Cortex of kidney (tissue), 1 donor: Measurements from ENCODE around the gene OTOG.

ENCODE experiments used
- DNase-seq: peaks from one replicate; lab custom pipeline; 2025; lab: John Stamatoyannopoulos, UW

OTOG gene

DNA sequence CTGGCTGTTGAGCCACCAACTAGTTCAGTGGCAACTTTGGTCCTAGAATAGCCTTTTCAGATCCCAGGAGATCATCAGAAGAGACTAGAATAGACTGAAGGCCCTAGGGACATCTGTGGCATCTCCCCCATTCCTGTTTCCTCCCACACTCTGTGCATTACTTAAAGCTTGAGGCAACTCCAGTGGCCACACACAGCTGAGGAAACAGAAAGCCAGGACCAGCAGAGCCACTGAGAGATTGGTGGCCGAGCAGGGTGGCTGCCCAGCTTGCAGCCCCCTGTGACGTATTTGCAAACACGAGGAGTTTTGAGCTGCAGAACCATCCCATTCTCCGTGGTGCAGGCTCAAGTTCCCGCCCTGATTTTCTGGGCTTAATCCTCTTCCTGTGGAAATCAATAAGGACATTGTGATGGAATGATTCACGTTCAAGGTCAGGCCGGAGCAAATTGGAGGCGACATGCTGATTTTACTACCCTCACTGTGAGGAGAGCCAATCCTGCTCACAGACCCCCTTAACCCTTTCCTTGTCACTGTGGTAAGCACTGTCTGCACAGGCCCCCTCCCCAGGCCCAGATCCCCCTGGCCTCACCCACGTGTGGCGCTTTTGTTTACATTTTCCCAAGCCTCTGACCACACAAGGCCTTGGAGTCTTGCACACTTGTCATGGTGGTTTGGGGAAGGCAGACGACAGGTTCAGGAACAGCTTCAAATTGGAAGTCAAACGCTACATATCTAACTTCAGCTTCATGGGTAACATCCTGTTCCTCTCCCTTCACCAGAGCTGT lies 103.3 kb downstream of the OTOG start:
- no peak for DNase-seq

DNA sequence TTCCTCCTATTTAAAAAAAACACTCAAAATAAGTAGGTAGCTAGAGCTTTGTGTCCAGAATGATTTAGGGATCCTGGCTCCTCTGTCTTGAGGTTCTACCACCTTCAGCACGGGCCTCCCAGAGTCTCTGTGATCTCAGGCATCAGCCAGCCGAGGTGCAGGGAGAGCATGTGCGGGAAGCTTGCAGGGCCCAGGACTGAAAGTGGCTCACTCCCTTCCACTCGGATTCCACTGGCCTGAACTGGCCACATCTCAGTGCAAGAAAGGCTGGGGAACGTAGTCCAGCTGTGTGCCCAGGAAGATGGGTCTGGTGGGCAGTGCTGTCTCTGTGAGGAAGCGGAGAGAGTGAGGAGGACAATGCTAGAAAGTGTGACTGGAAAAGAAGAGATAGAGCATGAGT lies 104.0 kb downstream of the OTOG start:
- no peak for DNase-seq

DNA sequence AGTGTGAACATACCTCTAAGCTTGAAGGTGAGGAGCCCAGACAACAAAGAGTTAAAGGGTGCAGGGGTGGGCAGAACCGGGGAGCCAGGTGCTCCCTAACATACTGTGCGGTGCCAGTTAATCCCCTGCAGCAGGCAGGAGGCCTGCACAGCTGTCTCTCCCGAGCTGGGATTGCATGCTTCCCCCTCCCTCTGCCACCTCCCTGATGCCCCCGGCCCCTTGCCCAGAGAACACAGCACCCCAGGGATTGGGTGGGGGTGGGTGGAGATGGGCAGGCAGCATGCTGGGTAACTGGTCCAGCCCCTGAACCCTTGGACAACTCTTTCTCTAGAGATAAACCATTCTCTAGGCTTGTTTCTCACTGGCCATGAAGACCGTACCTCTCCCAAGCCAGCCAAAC lies 104.6 kb downstream of the OTOG start:
- no peak for DNase-seq

DNA sequence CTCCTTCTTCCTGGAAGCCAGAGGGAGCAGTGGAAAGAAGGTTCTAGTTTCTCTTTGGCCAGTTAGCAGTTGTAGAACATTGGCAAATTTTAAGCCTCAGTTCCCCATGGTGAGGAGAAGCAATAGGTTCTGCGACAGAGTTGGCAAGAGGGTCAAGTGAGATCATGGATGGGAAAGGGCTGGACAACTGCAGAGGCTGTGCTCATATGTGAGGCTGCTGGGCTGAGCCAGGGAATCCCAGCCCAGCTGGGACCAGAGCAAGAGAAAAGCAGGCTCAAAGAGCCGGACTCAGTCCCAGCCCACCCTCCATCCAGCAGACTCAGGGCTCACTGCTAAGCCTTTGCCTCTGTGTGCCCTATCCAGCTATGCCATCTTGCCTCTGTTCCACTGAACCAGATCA lies 105.5 kb downstream of the OTOG start:
- DNase-seq = no peak

DNA sequence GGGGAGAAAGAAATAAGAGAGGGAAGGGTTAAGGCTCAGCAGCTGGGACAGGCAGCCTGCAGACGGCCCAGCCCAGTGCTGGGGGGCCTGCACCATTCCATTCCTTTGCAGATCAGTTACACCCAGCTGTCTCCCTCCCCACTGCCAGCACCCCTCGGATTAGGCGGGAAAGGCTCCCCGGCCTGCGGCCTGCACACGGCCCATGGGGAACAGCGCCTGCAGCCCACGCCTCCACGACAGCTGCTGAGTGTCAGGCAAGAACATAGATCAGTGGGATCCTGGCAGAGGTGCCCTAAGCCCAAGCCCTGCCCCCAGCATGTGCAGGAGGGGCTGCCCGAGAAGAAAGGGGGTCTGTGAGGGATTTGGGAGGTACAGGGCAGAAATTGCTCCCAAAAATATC lies 106.6 kb downstream of the OTOG start:
- no peak for DNase-seq

DNA sequence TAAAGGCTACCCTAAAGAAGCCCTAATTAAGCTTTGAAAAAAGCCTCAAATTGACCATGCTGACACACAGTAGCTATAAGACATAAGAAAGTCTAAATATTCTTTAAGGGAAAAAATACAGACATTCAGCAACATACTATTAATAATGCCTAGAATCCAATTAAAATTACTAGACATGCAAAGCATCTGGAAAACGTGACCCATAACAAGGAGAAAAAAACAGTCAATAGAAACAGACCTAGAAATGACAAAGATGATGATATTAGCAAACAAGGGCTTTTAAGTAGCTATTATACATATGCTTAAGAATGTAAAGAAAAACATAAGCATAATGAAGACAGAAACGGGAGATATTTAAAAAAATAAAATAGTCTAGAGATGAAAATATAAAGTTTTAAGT lies 108.6 kb downstream of the OTOG start:
- no peak for DNase-seq

DNA sequence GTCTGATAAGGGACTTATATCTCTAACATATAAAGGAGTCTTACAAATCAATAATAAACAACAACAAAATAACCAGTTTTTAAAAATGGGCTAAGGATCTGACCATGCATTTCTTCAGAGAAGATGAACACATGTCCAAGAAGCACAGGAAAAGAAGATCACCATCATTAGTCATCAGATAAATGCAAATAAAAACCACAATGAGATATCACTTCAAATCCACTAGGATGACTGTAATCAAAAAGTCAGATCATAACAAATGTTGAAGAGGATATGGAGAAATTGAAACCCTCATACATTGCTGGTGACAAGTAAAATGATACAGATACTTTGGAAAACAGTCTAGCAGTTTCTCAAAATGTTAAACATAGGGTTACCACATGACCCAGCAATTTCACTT lies 111.2 kb downstream of the OTOG start:
- no peak for DNase-seq

DNA sequence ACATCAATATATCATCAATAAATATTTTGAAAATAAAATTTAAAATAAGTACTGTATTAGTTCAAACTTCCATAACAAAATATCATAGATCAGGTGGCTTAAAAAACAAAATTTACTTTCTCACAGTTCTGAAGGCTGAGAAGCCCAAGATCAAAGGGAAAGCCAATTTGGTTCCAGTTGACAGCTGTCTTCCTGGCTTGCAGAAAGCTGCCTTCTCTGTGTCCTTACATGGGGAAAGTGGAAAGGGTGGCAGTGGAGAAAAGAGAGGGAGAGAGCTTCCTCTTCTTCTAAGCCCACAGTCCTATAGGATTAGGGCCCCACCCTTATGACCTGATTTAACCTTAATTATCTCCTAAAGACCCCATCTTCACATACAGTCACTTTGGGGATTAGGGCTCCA lies 121.1 kb downstream of the OTOG start:
- DNase-seq = no peak

DNA sequence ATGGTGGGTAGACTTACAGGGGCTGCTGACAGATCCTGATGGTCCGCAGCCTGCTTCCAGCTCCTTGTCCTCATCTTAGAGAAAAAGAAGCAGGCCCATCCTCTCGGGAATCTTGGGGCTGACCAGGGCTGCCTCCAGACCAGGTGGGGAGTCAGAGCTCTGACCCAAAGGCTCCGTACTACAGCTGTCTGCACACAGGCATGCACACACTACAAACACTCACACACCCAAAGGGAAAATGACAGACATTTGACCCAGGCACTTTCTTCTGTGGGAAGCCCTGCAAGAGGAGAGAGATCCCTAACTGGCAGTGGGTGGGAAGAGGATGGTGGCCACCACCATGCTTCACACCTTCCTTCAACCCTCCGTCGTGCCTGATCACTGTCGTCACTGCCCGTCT lies 125.4 kb downstream of the OTOG start:
- DNase-seq = no peak

DNA sequence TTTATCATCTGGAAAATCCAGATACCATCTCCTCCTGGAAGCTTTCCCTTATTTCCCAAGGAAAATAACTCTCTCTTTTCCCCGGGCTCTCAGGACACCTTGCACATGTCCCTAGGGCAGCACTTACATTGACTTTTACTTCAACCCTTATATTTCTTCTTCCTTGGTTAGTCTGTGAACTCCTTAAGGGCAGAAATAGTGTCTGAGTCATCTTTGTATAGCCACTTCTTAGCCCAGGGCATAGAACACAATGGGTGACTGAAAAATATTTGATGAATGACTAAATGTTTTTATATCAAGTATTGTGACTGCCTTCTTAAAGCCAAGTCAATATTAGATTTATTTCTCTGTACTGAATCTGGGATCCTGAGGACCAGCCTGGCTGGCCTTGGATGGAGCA lies 126.9 kb downstream of the OTOG start:
- no peak for DNase-seq

DNA sequence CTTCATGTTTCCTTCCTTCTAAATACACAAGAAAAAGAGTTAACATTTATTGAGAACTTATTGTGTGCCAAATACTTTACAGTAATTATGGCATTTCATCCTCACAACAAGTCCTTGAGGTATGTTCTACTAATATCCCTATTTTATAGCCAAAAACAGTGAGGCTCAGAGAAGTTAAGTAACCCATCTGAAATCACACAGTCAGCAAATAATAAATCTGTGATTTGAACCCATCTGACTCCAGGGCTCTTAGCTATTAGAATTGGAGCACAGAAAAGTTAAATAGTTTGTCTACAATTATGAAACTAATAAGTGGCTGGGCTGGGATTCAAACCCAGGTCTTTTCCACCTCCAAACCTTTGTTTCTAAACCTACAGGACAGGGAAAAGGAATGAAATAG lies 135.8 kb downstream of the OTOG start:
- no peak for DNase-seq

DNA sequence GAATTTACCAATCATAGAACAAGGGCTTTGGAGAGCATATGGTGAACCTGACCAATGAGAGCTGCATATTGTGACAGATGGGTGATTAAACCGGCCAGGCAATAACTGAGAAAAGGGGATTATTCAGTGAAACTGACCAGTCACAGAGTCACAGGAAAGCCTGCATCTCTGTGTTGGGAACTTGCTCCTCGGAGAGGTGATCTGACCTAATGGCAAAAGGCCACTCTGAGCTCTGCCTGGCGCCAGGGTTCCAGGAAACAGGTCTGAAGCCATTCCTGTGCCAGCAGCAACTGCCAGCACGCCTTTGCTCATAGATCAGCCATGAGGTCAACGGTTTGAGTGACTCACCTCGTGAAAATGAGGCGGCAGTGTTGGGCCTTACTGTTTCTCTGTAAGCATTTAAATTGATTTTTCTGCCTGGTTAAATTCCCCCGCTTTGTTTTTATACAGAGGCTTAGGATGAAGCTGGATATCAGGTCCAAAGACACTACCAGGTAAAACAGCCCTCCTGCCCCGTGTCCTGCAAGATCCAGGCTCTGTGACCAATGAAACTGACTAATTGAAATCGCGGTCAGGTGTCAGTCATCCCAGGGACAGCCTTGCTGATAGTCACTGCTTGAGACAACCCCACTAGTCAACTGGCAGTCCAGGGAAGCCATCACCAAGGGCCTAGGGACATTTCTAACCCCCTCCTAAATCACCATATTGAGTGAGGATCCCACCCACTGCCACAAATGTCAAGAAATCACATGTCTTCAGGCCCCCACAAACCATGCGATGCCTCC lies 136.5 kb downstream of the OTOG start:
- DNase-seq = no peak

DNA sequence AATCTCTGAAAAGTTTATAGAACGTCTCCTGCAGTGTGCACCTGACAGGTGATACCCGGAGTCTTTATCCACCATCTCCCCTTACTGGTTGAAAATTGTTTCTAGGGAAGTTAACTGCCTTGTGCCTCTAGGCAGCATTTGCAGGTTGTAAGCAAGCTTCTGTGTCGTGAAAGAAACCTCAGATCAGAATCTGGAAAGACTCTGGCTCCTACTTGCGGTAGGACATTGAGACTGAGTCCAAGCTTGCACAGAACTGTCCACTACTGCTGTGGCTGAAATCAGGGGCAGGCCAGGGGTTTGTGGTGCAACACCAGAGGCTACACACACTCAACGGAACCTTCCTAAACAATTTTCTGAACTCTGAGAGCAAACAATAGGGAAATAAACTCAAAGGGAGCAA lies 137.5 kb downstream of the OTOG start:
- DNase-seq = no peak

DNA sequence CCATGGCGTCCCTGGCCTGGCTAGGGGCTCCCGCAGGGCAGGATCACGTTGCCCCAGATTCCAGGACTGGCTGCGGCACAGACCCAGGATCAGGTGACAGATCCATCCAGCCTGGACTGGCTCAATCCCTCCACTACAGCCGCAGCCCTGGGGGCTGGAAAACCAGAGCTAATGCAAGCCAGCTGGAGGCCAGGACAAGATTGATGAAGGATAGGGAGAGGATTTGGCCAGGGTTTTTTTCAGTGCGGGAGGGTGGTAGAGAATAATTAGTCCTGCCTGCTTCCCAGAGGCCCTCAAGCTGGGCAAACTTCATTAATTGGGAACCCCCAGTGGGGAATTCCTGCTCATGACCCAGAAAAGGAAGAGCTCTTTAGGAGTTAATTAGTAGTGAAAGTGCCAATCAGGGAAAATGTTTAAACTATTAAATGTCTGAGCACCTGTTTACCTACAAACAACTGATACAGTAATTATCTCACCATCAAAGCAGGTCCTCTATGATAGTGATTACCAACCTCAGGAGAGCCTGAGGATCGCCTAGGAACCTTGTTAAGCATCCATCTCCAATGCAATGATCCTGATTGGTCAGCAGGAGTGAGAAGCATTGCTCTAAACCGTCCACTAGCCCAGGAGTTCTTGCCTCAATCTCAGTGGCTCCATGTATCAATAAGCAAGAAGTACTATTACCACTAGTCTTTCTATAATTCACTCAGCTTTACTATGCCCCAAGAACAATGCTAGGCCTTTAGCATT lies 139.3 kb downstream of the OTOG start:
- no peak for DNase-seq

DNA sequence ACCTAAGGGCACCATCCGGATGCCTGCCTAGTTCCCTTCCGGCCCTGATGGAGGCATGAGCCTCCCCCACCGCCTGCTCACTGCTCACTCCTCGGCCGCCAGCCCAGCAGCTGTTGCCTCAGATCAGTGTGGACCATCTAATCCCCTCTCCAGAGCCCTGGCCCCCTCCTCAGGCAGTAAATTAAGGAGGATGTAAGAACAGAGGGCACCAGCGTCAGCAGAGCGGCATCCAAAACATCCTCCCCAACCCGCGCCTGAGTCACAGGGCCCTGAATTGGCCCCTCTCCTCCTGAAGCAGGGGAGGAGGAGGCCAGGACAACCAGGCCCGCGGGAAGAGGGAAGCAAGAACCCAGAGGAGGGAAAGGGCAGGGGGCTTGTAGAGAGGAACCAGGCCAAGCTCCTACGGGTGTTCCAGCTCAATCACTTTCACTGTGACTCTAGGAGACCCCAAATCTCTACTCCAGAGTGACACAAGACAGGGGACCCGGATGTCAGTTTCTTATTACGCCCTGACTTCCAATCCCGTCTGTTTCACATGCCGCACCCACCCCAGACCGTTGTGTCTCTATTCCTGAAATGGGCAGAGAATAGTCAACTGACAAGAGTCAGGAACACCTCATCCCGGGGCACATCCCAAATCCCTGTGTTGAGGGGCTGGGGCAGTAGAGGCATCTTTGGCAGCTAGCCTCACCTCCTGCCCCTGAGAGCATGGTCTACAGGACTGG lies 141.0 kb downstream of the OTOG start:
- DNase-seq = no peak

DNA sequence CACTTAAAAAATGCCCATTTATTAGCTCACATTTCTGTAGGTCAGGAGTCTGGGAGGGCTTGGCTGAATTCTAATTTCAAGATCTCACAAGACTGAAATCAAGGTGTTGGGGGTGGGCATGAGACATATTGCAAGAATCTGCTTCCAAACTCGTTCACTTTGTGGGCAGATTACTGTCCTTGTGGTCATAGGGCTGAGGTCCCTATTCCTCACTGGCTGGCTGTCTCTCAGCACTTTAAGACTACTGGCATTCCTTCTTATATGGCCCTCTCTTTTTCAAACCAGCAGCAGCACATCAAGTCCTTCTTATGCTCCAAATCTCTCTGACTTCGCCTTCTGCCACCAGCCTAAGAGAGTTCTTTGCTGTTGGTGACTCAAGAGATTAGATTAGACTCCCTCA lies 144.5 kb downstream of the OTOG start:
- DNase-seq = no peak

DNA sequence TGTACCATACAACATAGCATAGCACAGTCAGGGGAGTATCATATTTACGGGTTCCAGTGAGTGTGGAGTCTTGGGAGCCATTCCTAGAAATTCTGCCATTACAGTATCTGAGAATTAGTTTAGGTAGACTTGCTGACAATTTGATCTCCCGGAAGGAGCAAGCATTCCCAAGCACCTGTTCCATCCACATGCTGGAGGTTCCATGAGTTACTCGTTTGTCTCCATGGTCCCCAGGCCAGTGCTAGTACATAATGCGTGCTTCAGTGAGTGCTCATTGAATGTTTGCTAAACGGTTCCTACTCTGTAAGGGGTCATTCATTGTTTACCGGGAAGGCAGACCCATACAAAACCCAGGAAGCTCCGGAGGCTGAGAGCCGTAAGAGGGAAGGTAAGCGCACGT lies 144.9 kb downstream of the OTOG start:
- DNase-seq = no peak

DNA sequence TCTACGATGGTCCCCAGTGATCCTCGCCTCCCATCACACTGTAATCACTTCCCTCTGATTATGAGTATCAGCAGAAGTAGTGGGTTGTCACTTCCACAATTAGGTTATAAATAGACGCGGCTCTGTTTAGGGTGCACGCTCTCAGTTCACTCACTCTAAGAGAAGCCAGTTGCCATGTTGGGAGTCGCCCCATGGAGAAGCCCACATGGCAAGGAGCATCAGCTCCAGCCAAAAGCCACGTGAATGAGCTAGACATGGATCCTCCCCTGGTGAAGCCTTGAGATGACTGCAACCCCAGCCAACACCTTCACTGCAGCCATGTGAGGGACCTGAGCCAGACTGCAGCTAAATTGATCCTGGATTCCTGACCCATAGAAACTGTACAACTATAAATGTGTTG lies 145.9 kb downstream of the OTOG start:
- DNase-seq = no peak

DNA sequence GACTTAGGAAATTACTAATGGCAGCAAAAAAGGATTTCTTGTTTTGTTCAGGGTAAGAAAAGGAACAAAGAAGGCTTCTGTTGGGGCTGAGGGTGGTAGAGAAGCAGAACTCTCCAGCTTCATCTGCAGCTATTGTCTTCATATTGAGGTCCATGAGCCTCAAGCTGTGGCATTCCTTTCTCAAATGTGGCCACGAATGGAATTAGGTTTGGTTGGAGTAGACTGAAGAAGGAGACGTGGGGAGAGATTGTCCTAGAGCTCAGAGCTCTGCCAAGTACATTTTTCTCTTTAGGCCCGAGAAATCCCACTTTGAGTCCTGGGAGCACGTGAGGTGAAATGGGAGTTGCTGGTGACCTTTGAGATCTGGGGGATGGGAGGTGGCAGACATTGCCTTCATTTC lies 146.5 kb downstream of the OTOG start:
- DNase-seq = no peak

DNA sequence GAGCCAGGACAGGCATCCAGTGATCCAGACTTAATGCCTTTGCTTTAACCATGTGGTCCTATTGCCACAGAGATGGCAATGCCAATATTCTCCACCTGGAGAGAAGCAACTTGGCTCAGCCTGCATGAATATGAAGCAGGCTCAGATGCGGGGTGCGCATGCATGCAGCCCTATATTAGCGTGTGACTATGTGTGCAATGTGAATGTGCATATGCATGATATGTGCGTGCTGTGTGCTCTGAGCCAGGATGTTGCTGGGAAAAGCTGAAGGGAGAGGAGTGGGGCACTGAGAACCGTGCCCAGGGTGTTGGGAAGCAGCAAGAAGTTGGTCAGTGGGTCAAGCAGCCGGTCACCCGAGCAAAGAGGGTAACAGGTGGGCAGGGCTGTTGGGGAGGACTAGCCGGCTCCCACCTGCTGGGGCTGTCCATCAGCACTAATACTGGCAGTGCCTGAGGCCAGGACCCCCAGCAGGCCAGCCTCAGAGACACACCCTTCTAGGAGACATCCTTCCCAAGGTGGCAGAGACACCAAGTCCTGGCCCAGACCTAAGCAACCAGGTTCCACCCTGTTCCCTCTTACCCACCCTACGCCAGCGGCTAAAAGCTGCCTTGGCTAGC lies 147.5 kb downstream of the OTOG start:
- no peak for DNase-seq

DNA sequence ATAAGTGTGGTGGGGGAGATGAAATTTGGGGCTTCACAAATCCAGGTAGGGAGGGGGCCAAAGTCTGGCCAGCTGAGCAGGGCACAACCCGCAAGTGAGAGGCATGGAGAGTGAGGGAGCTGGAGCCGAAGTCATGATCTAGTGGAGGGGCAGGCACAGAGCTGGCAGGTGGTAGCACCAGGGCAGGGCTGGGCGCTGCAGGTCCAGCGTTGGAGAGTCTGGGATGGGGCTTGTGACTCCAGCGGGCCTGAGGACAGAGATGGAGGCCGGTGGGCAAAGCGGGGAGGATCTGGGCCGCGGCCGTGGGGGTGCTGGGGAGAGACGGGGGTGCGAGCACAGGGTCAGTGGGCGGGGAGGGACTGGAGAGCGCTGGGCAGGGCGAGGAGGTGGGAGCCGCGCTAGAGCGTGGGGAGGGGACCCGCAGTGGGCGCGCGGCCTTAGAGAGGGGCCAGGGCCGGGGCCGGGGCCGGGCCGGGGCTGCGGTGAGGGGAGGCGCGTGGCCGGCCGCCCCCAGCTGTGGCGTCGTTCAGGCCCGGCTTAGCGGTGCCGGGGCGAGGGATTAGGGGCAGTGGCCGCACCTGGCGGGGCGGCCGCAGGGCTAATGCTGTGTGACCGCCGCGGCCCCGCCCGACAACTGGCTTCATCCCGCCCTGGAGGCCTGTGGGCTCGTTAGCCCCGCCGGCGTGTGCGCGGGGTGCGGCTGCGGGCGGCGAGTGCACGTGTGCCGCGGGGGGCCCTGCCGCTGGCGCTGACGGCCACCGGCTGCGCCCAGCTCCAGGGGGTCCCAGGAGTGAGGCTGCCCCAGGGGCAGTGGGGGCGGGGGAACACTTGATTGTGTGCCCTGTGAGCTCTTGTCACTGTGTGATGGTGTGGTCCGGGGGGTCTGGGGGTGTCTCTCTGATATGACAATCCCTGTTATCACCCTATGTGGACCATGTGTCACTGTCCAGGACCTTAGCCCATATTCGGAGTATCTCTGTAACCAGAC lies 148.7 kb downstream of the OTOG start:
- DNase-seq = no peak
